HEK293 (cell line): Measurements from ENCODE around the gene ODAD4.

ENCODE experiments used
- ZNF148 ChIP-seq: fragments of 450-650 bp; formaldehyde crosslinking; IDR thresholded peaks from 2 replicates; pipeline ENCODE4 v1.5.0; 2017; ENCODE audit warnings: missing biosample characterization, missing genetic modification characterization, borderline replicate concordance
- ZNF239 ChIP-seq: fragments of 450-650 bp; formaldehyde crosslinking; IDR thresholded peaks from 2 replicates; pipeline ENCODE4 v1.5.1; 2016; ENCODE audit warnings: missing biosample characterization, missing genetic modification characterization

GRCh38 chr17:41894791-41895331, 35.6 kb upstream of the ODAD4 start:
- TF ChIP-seq ZNF148 (tag by site-specific recombination) (no peak), ZNF239 (tag by site-specific recombination) (no peak)
